Measurements from ENCODE around the gene HSPB1. TPM values are rescaled to one million over a fixed set of nuclear protein-coding genes. Genes with fewer than 3 reads are reported as not detected.

HSPB1 gene
- total and polyA plus RNA-seq, 2 of the 13 experiments (the other 11 are each of a cell fraction or from before 2014, with no cell fraction given): 21.0 to 38.6 TPM

- TF ChIP-seq ZNF687 (CRISPR knock-in tag; IDR thresholded peaks at IDR 0.05) (peak; percentile 68), SP1 (IDR thresholded peaks at IDR 0.05) (no peak), SP1 (CRISPR knock-in tag; IDR thresholded peaks at IDR 0.05) (peak; percentile 45; the same call in 1 of the 2 replicates), POLR2A (IDR thresholded peaks at IDR 0.05; ENCODE audit: insufficient read depth in 1 of 2, low read depth in 2 of 2, low read length in 2 of 2) (0 out of 4 replicates have a peak, but pooled peaks of 1 of the 2 experiments have one; percentile 39), DNMT3B (CRISPR knock-in tag; conservative IDR thresholded peaks at IDR 0.05) (no peak), KLF13 (CRISPR knock-in tag; IDR thresholded peaks at IDR 0.05) (peak; percentile 31; the same call in 1 of the 2 replicates)
Observed at GRCh38 chr7:76318488-76319353, 16.2 kb downstream of the HSPB1 start (continued).

GRCh38 chr7:76325092-76325491 is 22.6 kb downstream of the HSPB1 start:
- Histone ChIP-seq H3K79me2 (ENCODE audit: insufficient read depth, low read length) (peaks cover 13% of the 10 kb centered on the region), H3K36me3 (replicated peaks in 1 of 2; ENCODE audit: control insufficient read depth in 1 of 2, insufficient read depth in 2 of 2, low read length in 2 of 2) (peaks cover 15 to 36% of the 10 kb centered on the region in 2 experiments), H4K20me1 (ENCODE audit: insufficient read depth, low read length) (peaks cover 8% of the 10 kb centered on the region; the same call in 1 of the 2 replicates), H3K27ac (ENCODE audit: extremely low read length, insufficient read depth, low read length) (no peak overlapping the region), H3K4me1 (ENCODE audit: insufficient read depth, low read length) (no peaks in the 10 kb centered on the region; the same call in 1 of the 2 replicates), H2AFZ (ENCODE audit: low read length) (no peak overlapping the region), H3K27me3 (ENCODE audit: control insufficient read depth in 1 of 2, insufficient read depth in 2 of 2, low read length in 2 of 2) (no peaks in the 10 kb centered on the region), H3K4me2 (ENCODE audit: low read depth, low read length) (no peak overlapping the region), H3K4me3 (replicated peaks in 1 of 3; ENCODE audit: insufficient read depth in 1 of 3, low read depth in 2 of 3, low read length in 3 of 3) (no peak overlapping the region), H3K9ac (ENCODE audit: insufficient read depth, low read depth, low read length) (no peak overlapping the region), H3K9me3 (ENCODE audit: low read length) (no peaks in the 10 kb centered on the region)
- DNase-seq (ENCODE audit: low spot score) (no peak), FAIRE-seq (no peak), ATAC-seq (no peak)
- POLR2A ChIA-PET: interaction anchor here (0.9 kb wide), 1 partner anchor 31 kb away, joined by 3 read pairs; no protein-coding TSS in a partner anchor
- intact Hi-C loops (cut with micrococcal nuclease; ENCODE audit: unreplicated experiment): no loop called here
- BruUV-seq (replicated peaks): no TSS peak
- TF ChIP-seq TBX2 (CRISPR knock-in tag; IDR thresholded peaks at IDR 0.05; ENCODE audit: borderline replicate concordance) (no peak), HOXA3 (CRISPR knock-in tag; IDR thresholded peaks at IDR 0.05) (no peak), MNT (IDR thresholded peaks at IDR 0.05) (no peak), JARID2 (CRISPR knock-in tag; IDR thresholded peaks at IDR 0.05; ENCODE audit: insufficient replicate concordance) (no peak), ZFP1 (CRISPR knock-in tag; IDR thresholded peaks at IDR 0.05) (no peak), ZNF766 (CRISPR knock-in tag; IDR thresholded peaks at IDR 0.05; ENCODE audit: borderline replicate concordance) (no peak), ZNF337 (CRISPR knock-in tag; IDR thresholded peaks at IDR 0.05; ENCODE audit: borderline replicate concordance, low read depth) (no peak)
- in situ Hi-C loops (cut with HindIII; ENCODE audit: extremely low pct_ligation_motif_present, low pct_unique_long_range_greater_than_20kb): no loop called here
- WGBS (ENCODE audit: low lambda C conversion rate): over 99% methylated on average over 11 of the region's 11 CpGs
- CTCF ChIA-PET (ENCODE audit: low intra/inter-chr PET ratio, low total read pairs): no interaction called here

Measured in HepG2 (cell line).